Cortex of kidney (tissue), 1 donor: ENCODE data around the gene TXNDC9.
"Not testable (repeated sequence)": the region's sequence is repeated elsewhere in the genome, so short reads cannot be mapped to it uniquely, and the experiment has no call there.

Source experiments
- DNase-seq: peaks from one replicate; lab custom pipeline; 2025; lab: John Stamatoyannopoulos, UW

TXNDC9 gene

GRCh38 chr2:99335911-99336803 is at the start of gene TXNDC9:
TSS of gene TXNDC9 (minus strand) at chr2:99336333. CDS start at chr2:99333210, 3,123 bp downstream.
- DNase-seq: peak; percentile 51

- no peak for DNase-seq
These were observed 46.0 kb upstream of the TXNDC9 start for GRCh38 chr2:99382143-99382542.

- no peak for DNase-seq
These were observed 44.4 kb upstream of the TXNDC9 start for GRCh38 chr2:99380376-99381010.

- no peak for DNase-seq
These were observed 41.7 kb upstream of the TXNDC9 start for GRCh38 chr2:99377879-99378278.

- no peak for DNase-seq
These were observed 40.2 kb upstream of the TXNDC9 start for GRCh38 chr2:99376254-99376864.

GRCh38 chr2:99374747-99375146 is 38.6 kb upstream of the TXNDC9 start:
- DNase-seq: no peak

GRCh38 chr2:99373144-99373543 is 37.0 kb upstream of the TXNDC9 start:
- no peak for DNase-seq

GRCh38 chr2:99368854-99369253 is 32.7 kb upstream of the TXNDC9 start:
- not testable (repeated sequence) for DNase-seq

- DNase-seq: no peak
These were observed 29.5 kb upstream of the TXNDC9 start for GRCh38 chr2:99365661-99366060.

GRCh38 chr2:99356853-99357252 is 20.7 kb upstream of the TXNDC9 start:
- no peak for DNase-seq

- not testable (repeated sequence) for DNase-seq
These were observed 18.7 kb upstream of the TXNDC9 start for GRCh38 chr2:99354825-99355224.

GRCh38 chr2:99354070-99354469 is 17.9 kb upstream of the TXNDC9 start:
- DNase-seq: no peak

GRCh38 chr2:99350194-99350593 is 14.1 kb upstream of the TXNDC9 start:
- DNase-seq: no peak

- DNase-seq: no peak
These were observed 12.0 kb upstream of the TXNDC9 start for GRCh38 chr2:99348173-99348572.

GRCh38 chr2:99346218-99346617 is 10.1 kb upstream of the TXNDC9 start:
- no peak for DNase-seq

- DNase-seq: not testable (repeated sequence)
These were observed 9.3 kb upstream of the TXNDC9 start for GRCh38 chr2:99345446-99345845.

GRCh38 chr2:99342536-99342935 is 6.4 kb upstream of the TXNDC9 start:
- no peak for DNase-seq

- DNase-seq: no peak
These were observed 4.6 kb upstream of the TXNDC9 start for GRCh38 chr2:99340669-99341236.

GRCh38 chr2:99338029-99338585 is 2.0 kb upstream of the TXNDC9 start:
- DNase-seq: no peak

- peak; percentile 47 for DNase-seq
These were observed 1.2 kb upstream of the TXNDC9 start, which contains the start of gene EIF5B for GRCh38 chr2:99337113-99338028. TSS of gene EIF5B (plus strand) at chr2:99337389. CDS start at chr2:99337555, 166 bp downstream.

GRCh38 chr2:99336804-99337112 is 625 bp upstream of the TXNDC9 start:
- no peak for DNase-seq
